Peyer's patch (tissue), 4 donors: Measurements from ENCODE around the gene FER.

Experiments used
- POLR2A ChIP-seq, 2 donors: fragments of 450-650 bp; IDR thresholded peaks; one replicate each; pipeline ENCODE4 v1.5.1; 2017; ENCODE audit warnings: antibody characterized with exemption in 2 of 2, mild to moderate bottlenecking in 2 of 2, moderate library complexity in 2 of 2
- TF ChIP-seq, protein P1 (sequence below), 6 experiments: fragments of 450-650 bp in 4 of 6; fragments of 200-600 bp in 2 of 6; sonication (generic) in 1 of 6; IDR thresholded peaks; one replicate each; pipeline ENCODE4 v1.5.1; 2017 to 2019; ENCODE audit warnings: antibody characterized with exemption in 6 of 6, mild to moderate bottlenecking in 3 of 6, moderate library complexity in 1 of 6

DNA sequence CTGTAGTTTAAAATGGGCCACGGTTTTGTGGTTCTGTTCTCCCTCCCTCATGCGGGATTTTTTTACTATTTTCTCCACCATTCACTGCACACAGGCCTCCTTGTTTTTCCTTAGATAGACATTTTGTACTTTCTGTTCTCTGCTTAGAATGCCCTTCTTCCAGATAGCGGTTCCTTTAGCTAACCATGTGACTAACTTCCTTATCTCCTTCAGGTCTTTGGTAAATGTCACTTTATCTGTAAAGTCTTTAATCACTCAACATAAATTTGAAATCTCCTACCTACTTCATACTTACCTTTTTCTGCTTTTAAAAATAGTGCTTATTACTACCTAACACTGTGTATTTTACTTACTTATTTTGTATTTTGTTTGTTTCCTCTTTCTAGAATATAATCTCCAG, 15.0 kb downstream of the FER start:
- TF ChIP-seq, protein P1, sequence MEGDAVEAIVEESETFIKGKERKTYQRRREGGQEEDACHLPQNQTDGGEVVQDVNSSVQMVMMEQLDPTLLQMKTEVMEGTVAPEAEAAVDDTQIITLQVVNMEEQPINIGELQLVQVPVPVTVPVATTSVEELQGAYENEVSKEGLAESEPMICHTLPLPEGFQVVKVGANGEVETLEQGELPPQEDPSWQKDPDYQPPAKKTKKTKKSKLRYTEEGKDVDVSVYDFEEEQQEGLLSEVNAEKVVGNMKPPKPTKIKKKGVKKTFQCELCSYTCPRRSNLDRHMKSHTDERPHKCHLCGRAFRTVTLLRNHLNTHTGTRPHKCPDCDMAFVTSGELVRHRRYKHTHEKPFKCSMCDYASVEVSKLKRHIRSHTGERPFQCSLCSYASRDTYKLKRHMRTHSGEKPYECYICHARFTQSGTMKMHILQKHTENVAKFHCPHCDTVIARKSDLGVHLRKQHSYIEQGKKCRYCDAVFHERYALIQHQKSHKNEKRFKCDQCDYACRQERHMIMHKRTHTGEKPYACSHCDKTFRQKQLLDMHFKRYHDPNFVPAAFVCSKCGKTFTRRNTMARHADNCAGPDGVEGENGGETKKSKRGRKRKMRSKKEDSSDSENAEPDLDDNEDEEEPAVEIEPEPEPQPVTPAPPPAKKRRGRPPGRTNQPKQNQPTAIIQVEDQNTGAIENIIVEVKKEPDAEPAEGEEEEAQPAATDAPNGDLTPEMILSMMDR (IDR thresholded peaks at IDR 0.05) = no peak
- TF ChIP-seq POLR2A (IDR thresholded peaks at IDR 0.05) = no peak
